NCI-H69 (cell line): ENCODE measurements around the gene COL12A1.

Source experiments
- DNase-seq: peaks from one replicate; lab custom pipeline; 2025; lab: John Stamatoyannopoulos, UW

COL12A1 gene

DNA sequence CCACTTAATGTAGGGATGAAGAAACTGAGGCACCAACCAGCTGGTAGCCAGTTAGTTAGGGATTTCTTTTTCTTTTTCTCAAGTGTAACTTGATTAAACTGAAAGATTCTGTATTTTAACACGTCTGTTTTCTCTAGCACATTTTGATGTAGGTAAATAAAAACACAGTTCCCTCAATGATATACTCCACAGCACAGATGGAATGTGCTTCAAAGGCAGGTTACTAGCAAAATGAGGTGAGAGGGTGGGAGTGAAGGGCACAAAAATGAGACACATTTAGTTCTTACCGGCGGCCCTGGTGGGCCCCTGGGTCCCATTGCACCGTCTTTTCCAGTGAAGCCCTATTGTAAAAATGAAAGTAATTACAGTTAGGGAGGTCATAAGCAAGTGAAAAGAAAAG is 108.9 kb downstream of the COL12A1 start:
- DNase-seq, result no peak

DNA sequence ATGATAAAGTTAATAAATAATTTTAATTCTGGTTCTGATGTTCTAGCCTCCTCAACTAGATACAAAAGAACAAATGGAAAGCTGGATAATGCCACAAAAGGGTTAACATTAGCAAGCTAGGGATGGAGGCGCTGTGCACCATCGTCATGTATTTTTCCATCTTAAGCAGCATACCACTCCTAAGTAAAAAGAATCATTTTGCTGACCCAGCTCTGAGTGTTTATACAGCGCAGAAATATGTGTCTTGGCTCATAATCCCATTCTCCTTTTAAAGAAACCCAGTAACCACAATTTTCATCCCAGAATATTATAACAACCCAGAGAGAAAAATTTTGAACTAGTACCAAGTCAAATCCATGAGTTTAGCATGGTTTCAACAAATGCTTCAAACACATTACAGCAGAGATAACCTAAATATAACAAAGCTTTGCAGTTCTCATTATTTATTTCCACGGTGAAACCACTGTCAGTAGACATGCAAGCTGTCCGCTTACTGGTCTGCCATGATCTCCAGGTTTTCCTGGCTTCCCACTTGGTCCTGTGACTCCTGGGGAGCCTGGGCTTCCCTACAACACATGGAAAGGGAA is 111.1 kb downstream of the COL12A1 start:
- no peak for DNase-seq

DNA sequence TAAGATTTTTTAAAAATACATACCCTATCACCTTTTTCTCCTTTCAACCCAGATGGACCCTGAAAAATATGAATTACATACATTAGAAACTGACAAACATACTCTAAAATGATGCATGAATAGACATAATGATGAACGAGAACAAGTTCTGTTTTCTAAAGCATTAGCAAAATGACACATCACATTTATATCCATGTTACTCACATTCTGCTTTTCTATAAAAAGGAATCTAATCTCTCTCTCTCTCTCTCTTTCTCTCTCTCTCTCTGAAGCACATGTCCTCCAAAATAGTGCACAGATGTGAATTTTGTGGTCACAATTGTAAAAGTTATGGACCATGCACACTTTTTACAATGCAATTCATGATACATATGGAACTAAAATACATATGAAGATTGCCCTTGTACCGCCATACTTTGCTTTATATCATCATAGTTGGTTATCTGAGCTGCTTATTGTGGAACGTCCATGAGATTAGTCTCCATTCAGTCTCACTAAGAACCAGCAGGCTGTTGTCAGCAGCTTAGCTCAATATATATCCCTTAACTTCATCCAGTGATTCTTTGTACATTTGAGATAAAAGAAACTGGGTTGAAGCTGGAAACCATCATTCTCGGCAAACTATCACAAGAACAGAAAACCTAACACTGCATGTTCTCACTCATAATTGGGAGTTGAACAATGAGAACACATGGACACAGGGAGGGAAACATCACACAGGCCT is 114.2 kb downstream of the COL12A1 start:
- DNase-seq, result no peak

DNA sequence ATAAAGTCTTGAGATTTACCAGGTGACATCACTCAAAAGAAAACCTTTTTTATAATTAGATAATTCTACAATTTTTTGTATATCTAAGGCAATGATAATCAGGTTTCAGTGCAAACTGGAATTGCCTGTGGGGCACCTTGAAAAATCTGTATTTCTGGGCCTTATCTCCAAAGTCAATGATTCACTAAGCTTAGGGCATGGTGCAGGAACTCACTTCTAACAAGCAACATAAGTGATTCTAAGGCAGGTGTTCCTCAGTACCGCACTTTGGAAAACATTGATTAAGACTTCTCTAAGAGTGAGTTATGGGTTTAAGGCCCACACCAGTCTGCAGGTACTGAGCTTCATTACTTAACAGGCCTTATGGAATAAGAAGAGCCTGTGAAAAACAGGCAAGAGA is 115.3 kb downstream of the COL12A1 start:
- DNase-seq, result no peak

DNA sequence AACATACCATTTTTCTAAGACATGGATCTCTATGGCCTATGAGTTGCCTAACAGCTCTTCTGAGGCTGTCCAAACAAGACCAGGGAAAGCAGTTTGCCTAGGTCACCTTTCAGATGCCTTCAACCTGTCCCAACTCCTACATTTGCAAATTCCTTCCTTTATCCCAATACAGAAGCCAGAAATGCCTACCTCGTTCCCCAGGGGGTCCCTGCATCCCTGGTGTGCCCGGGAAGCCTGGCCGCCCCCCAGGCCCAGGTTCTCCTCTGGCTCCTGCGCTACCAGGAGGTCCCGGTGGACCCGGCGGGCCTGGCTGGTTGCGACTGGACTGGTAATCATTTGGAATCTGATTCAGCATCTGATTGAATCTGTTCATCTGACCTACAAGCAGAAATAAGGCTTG is 115.9 kb downstream of the COL12A1 start:
- DNase-seq, result no peak

DNA sequence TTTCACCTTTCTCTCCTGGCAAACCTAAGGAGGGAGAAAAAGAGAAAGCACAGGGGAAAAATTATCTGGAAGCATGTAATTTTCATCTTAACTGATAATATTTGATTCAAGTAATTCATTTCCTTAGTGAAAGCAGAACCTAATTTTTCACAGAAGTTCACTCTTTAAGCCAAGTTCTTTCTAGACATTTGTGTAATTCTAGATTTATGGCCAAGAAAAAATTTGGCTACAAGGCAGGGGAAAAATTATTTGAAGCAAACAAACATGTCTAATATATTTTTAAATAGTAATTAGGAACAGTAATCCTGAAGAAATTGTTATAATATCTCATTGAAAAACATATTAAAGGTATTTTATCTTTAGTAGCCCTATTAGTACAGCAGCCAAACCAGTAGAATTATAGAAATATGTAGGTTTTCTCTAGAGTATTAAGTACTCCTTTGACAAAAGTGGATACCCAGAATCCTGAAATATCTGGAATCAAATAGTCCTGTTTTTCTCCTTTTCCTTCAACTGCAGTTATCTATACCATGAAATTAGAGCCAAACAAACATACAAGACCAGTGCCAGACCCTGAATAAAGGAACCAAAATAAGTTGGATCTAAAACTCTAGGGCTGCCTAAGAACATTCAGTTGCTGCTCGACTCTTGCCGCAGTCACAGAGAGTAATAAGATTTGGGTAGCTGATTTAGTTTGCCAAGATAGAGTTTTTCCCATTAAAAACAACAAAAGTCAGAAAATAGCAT is 116.5 kb downstream of the COL12A1 start:
- DNase-seq, result no peak

DNA sequence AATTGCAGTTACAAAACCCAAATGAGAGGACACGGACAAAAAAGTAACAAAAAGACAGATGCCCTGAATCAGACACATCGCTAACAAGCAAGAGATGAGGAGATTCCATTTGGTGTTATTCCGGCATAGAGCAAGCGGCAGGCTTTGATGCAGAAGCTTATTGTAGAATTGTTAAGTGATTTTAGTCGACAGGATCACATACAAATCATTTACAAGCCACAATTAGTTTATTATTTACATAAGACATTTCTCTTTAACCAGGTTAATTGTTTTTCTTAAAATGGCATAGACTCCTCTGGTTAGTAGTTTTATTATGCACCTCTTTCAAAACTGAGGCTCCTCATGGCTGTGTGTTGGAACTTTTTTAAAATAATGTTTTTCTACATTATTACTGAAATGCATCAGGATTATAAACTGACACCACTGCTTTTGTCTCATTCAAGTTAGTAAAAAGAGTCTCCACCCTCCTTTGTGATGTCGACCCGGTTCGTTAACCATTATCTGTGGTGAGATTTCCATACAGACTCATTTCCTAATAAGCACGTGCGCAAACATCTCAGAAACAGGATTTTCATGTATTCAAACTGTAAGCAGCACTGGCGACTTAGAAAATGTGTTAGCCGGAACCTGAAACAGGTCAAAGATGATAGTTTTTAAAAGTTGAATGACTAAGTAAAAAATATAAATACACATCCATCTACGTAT is 119.8 kb downstream of the COL12A1 start:
- DNase-seq, result no peak

DNA sequence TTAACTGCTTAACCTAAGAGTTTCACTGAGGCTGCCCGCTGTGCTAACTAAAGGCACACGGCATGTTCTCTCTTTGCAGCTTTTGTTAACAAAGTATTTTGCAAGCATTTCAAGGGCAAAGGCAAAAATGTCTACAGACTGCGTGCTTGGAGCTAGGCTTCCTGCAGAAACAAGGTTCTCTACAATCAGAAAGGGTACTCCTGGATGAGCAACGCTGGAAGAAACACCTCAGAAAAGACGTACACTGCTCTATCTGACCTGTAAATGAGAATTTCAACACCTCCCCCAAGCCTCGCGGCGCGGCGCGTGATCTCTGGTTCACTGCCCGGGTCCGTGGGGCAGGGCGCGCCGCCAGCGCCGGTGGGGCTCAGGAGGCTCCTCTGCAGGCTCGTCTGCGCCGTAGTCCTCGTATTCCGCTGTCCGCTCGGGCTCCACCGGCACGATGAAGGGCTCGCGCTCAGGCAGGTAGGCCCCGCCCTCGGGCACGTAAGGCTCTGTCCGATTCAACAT is 120.9 kb downstream of the COL12A1 start:
- DNase-seq, result peak; percentile 26

DNA sequence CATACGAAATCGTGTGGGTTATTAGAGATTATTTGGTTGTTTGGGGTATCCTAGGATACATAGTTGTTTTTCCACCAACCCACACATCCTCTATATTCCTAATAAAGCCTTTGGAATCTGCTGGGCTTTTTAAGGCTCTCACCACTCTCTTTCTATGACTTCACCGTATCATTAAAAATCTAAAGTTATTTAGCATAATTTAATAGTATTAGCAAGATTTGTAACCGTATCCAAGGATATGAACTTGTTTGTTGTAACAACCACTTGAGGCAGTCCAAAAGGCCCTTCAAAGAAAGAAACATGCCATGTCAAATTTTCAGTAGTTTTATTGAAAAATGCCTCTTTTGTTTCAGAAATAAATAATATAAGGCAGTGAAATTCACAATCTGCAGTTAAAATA is 121.8 kb downstream of the COL12A1 start:
- DNase-seq, result no peak

DNA sequence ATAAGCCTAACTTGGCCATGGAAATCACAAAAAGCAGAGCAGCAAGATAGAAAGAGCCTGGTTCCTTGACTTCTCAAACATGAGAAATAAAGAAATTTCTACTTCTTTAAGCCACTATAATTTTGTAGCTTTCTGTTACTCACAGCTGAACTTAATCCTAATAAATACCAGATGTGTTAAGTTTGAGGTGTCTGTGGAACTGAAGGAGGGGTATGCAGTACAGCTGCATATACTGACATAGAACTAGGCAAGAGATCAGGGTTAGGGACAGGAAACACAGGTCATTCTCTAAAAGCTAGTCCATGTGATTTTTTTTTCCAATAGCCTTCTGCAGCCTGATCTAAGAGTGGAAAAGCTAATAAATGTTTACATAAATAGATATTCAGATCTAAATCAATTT is 123.9 kb downstream of the COL12A1 start:
- no peak for DNase-seq

DNA sequence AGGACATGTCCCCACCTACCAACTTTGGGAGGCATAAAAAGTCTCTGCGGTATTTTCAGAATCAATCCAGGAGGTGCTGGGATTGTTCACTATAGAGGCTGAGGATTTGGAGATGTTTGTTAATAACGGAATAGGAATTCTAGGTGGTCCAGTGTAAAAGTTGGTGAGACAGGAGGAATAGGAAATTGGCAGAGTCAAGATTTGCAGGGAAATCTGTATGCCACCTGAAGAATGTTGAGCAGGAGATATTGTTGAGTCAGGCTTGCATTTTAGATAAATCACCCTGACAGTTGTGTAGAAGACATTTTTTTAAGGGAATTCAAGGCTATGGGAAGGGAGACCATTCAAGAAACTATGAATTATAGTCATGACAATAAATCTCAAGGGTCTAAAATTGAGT is 124.8 kb downstream of the COL12A1 start:
- no peak for DNase-seq

DNA sequence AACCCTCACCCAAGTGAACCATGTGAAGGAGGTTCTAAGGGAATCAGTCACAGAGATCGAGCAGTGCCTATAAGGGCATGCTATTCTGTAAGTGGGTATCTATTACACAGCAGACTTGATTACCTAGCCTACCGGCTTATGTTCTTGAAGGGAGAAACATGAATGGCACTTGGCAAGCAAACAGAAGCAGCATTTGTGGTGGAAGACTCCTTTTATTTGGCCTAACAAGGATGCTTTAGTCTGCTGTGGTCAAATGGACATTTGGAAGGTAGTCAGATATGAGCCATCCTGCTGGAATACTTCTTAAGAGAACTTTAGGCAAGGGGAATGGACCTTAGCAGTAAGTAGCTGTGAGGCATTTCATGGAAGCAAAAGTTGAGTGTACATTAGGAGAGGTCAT is 126.3 kb downstream of the COL12A1 start:
- DNase-seq, result no peak

DNA sequence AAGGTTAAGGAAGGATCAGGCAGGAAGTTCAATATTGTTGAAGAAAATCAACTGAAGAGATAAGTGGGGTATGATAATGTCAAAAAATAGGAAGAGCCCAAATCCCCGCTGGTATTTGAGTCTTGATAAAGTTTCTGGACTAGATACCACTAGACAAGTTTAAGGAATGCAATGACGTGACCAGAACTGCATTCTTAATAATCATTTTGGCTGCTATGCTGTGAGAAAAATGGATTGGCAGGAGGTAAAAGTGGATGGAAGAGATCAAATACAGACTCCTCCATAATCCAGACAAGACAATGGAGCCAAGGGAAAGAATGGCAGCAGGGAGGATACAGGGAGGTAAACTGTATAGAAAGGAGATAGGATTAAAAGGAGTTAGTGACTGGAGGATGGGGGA is 128.2 kb downstream of the COL12A1 start:
- DNase-seq, result no peak

DNA sequence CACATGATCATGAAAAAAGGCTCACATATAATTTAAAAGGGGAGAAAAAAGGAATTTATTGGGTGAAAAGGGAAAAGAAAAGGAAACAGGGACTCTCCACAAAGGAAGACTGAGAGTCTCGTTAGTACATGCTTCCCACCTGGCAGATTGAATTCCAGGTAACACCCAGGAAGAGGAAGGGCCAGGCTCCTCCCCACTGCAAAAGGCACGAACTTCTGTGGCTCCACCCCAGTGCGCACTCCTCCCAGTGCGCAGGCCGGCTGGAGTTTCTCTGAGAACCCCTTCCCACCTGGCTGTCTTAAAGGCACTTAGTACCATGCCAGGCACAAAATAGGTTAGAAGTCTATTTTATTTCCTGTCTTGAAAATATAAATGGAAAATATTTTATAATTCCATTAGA is 129.8 kb downstream of the COL12A1 start:
- DNase-seq, result peak; percentile 25

DNA sequence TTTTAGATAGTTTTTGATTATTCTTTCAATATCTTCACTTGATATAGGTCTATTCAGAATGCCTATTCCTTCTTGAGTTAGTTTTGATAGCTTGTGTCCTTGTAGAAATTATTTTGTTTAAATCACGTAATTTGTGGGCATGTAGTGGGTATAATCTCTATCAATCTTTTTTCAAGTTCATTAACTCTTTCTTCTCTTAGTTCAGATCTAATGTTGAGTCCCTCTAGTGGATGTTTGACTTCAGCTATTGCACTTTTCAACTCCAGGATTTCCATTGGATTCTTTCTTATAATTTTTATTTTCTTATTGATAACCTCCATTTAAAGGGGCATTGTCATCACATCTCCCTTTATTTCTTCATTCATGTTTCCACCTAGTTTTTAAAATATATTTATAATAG is 135.6 kb downstream of the COL12A1 start:
- DNase-seq, result no peak

DNA sequence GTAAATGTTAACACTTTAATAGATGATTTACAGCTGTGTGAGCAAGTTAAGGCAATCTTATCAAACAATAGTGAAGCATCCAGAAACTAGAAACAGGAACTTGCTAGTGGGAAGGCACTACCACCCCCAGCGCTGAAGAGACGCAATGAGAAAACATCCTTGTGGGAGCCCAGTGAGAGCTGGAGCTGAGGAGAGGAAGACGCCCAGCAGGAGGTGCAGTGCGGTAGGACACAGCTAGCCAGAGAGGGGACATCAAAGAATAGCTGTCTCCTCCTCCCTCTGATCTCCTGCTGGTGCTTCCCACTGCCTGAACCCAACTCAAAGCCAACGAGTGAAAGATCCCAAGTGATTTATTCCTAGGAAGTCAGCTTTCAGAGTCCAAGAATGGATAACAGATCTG is 140.3 kb downstream of the COL12A1 start:
- DNase-seq, result no peak

DNA sequence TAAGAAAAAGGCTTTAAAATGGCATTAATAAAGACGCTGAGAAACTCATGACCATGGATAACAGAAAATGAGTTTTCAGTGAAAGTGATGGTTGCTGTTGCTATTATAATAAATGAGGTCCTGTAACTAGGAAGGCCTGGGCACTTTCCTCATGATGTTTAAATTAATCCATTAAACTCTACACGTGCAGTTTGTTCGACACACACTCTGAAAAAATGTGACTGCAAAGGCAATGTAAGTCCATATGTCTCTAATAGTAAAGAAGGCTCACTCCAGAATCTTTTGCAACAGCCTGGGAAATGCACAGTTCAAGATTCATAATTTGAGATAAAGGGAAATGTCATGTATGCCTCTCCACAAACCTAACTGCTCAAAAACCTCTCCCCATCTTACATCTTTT is 153.4 kb downstream of the COL12A1 start:
- DNase-seq, result no peak

DNA sequence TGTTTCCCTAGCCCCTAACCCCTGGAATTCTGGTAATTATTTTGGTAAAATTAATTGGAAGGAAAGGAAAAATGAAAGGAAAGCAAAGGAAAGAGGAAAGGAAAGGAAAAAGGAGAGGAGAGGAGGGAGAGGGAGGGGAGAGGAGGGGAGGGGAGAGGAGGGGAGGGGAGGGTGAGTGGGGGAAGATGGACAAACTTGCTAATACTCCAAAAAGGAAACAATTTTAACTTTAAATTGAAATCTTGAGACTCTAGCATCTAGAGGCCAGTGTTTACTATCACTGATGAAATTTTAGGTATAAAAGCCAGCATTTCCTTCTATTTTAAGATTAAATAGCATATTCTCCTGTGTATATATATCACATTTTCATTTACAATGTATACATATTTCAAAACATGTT is 156.5 kb downstream of the COL12A1 start:
- DNase-seq, result no peak

DNA sequence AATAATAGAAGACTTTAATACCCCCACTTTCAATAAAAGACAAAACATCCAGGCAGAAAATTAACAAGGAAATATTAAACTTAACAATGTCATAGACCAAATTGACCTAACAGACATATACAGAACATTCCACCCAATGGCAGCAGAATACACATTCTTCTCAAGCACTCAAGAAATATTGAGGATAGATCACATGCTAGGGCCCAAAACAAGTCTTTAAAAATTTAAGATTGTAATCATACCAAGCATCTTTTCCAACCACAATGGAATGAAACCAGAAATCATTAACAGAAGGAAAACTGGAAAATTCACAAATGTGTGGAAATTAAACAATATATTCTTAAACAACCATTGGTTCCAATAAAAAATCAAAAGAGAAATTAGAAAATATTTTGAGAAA is 161.0 kb downstream of the COL12A1 start:
- DNase-seq, result no peak

DNA sequence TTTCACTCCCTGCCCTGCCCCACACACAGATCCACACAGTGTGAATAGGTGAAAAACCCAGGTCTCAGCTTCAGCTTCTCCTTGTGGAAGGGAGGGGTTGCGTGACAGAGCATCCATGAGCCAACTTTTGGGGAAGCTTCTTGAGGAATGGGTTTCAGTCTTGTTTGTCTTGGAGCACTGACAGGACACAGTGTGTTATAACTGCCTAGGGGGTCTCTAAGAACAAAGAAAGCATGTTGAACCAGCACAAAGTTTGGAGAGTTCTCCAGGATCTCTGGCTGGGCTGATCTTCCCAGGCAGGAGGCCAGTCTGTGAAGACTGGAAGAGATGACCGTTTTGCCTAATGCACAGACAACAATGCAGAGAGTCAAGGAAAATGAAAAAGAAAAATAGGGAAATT is 164.5 kb downstream of the COL12A1 start:
- no peak for DNase-seq
